Transverse colon (tissue), 4 donors: ENCODE results near the gene SLC6A7. TPM values are rescaled to one million over a fixed set of nuclear protein-coding genes. Genes with fewer than 3 reads are reported as not detected.

Source experiments
- DNase-seq: peaks from one replicate; pipeline ENCODE4 v3.0.0-alpha.2; 2019
- H3K27ac ChIP-seq, 4 donors: fragments of 200-600 bp; sonication (generic); 2 replicates each; pipeline ENCODE4 v1.5.1; 2016 to 2018; ENCODE audit warnings: inconsistent platforms in 4 of 4
- H3K27me3 ChIP-seq: fragments of 200-600 bp; sonication (generic); 2 replicates; pipeline ENCODE4 v1.5.1; 2017; ENCODE audit warnings: inconsistent platforms
- H3K36me3 ChIP-seq, 4 donors: fragments of 200-600 bp; sonication (generic); 2 replicates each; pipeline ENCODE4 v1.5.1; 2017 to 2019; ENCODE audit warnings: inconsistent platforms in 4 of 4
- H3K4me1 ChIP-seq, 4 donors: fragments of 200-600 bp; sonication (generic); 2 replicates each; pipeline ENCODE4 v1.5.1; 2017 to 2020; ENCODE audit warnings: inconsistent platforms in 4 of 4
- H3K4me3 ChIP-seq, 4 donors: fragments of 200-600 bp; sonication (generic); 1 replicate in 1 of 4; 2 replicates in 3 of 4; pipeline versions ENCODE4 v1.5.1 to v1.6.1; 2017 to 2019; ENCODE audit warnings: inconsistent platforms in 4 of 4
- H3K9me3 ChIP-seq, 2 donors: fragments of 200-600 bp; sonication (generic); 2 replicates each; pipeline ENCODE4 v1.5.1; 2017 to 2019; ENCODE audit warnings: inconsistent platforms in 2 of 2
- EP300 ChIP-seq: sonication (generic); formaldehyde crosslinking; IDR thresholded peaks from one replicate; pipeline ENCODE4 v1.6.1; 2017; ENCODE audit warnings: antibody characterized with exemption, low read depth
- POLR2A ChIP-seq: fragments of 450-650 bp; IDR thresholded peaks from one replicate; pipeline ENCODE4 v1.6.1; 2016; ENCODE audit warnings: antibody characterized with exemption, mild to moderate bottlenecking, moderate library complexity
- POLR2AphosphoS5 ChIP-seq, 3 donors: sonication (generic); formaldehyde crosslinking; IDR thresholded peaks; one replicate each; pipeline ENCODE4 v1.6.1; 2016; ENCODE audit warnings: antibody characterized with exemption in 3 of 3
- WGBS, 2 donors: methylation state at CpG; one replicate each; pipeline ENCODE4 v1.1.5; 2018; ENCODE audit warnings: low coverage in 1 of 2; 5-methylcytosine and 5-hydroxymethylcytosine counted together
- in situ Hi-C, 4 donors: fragments of 200-750 bp; cut with MboI; loops; one replicate each; pipeline versions ENCODE4 v1.15.0 to v1.15.1; 2017; ENCODE audit warnings: low sequenced_read_pairs in 3 of 4, low pct_ligation_motif_present in 1 of 4, low pct_unique_long_range_greater_than_20kb in 1 of 4
- intact Hi-C: fragments of 100-400 bp; cut with DNase I; formaldehyde crosslinking; loops from one replicate; pipeline ENCODE4 v1.15.1; 2023; ENCODE audit warnings: low total_unique reads
- total RNA-seq, 4 donors: library from RNA; depleted of rRNA; stranded (reverse); fragments of >200 nt; gene quantifications; one replicate each; pipeline ENCODE4 v1.1.0, GENCODE V29; 2016
- TF ChIP-seq, protein P1 (sequence below), 5 experiments: fragments of 200-600 bp in 3 of 5; fragments of 450-650 bp in 2 of 5; sonication (generic) in 3 of 5; IDR thresholded peaks; 1 replicate in 2 of 5; 2 replicates in 3 of 5; pipeline ENCODE4 v1.5.1; 2016 to 2017; ENCODE audit warnings: antibody characterized with exemption in 5 of 5, inconsistent platforms in 3 of 5, mild to moderate bottlenecking in 2 of 5, moderate library complexity in 1 of 5

The SLC6A7 gene
- total RNA-seq, 4 donors from 2014 or later: 19.5 to 67.7 (median 21.3) TPM

DNA sequence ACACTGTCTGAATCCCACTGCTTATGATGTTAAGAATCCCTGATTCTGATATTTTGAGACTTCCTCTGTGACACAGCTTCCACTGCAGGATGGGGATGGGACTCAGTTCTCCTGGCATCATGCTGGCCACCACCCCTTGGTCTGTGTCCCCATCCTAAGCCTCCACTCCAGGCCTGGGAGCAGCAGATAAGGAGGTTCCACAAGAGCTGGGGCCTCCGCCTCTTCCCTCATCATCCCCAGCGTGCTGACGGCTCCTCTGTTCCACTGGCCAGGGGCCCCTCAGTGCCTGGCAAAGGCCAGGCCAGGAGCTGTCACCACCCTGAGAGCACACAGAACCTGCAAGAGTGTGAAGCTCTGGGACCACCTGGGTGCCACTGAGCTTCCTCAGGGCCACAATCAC, 59.1 kb downstream of the SLC6A7 start:
- TF ChIP-seq POLR2A (no peak), EP300 (no peak), POLR2AphosphoS5 (IDR thresholded peaks at IDR 0.05) (no peak)
- TF ChIP-seq, protein P1, sequence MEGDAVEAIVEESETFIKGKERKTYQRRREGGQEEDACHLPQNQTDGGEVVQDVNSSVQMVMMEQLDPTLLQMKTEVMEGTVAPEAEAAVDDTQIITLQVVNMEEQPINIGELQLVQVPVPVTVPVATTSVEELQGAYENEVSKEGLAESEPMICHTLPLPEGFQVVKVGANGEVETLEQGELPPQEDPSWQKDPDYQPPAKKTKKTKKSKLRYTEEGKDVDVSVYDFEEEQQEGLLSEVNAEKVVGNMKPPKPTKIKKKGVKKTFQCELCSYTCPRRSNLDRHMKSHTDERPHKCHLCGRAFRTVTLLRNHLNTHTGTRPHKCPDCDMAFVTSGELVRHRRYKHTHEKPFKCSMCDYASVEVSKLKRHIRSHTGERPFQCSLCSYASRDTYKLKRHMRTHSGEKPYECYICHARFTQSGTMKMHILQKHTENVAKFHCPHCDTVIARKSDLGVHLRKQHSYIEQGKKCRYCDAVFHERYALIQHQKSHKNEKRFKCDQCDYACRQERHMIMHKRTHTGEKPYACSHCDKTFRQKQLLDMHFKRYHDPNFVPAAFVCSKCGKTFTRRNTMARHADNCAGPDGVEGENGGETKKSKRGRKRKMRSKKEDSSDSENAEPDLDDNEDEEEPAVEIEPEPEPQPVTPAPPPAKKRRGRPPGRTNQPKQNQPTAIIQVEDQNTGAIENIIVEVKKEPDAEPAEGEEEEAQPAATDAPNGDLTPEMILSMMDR (IDR thresholded peaks at IDR 0.05): no peak
- no peaks in the 10 kb centered on the region for H3K9me3 ChIP-seq
- H3K27ac ChIP-seq: no peak overlapping the region
- in situ Hi-C loops (no loop called here), intact Hi-C loops (no loop called here)
- 94% methylated on average over 3 of the region's 3 CpGs; no CpG with 5 or more reads in 1 of the 2 donors for WGBS, 2 donors
- peaks cover 0 to 4% (median 0%) of the 10 kb centered on the region in 4 donors for H3K4me1 ChIP-seq
- no peak for DNase-seq
- H3K36me3 ChIP-seq: no peaks in the 10 kb centered on the region
- H3K27me3 ChIP-seq: no peaks in the 10 kb centered on the region
- no peak overlapping the region for H3K4me3 ChIP-seq

DNA sequence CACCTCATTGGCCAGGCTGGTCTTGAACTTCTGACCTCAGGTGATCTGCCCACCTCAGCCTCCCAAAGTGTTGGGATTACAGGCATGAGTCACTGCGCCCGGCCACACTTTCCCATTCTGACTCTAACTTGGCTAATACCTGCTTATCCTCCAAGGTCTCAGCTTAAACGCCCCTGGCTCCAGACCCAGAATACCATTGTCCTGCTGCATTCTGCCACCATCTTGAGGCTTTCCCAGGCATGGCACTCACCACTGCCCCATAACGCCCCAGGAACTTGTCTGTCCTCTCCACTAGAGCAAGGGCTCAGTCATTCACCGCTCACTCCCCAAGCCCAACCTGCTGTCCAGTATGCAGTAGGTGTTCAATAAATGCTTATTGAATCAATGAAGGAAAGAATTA, 59.9 kb downstream of the SLC6A7 start:
- Histone ChIP-seq H3K4me3 (no peak overlapping the region), H3K27ac (no peak overlapping the region), H3K4me1 (peaks cover 0 to 4% (median 0%) of the 10 kb centered on the region in 4 donors), H3K27me3 (no peaks in the 10 kb centered on the region), H3K36me3 (no peaks in the 10 kb centered on the region), H3K9me3 (no peaks in the 10 kb centered on the region)
- DNase-seq: no peak
- 78 to 90% methylated on average over 2 to 5 of the region's 5 CpGs for WGBS, 2 donors
- intact Hi-C loops (no loop called here), in situ Hi-C loops (loop anchor here in 1 of 4 donors (25.0 kb wide), 1 partner anchor 188 kb away; the partner anchor contains the start of gene RPS14)
- TF ChIP-seq EP300 (no peak), POLR2A (no peak), POLR2AphosphoS5 (IDR thresholded peaks at IDR 0.05) (no peak)
- TF ChIP-seq, protein P1 (IDR thresholded peaks at IDR 0.05): no peak

DNA sequence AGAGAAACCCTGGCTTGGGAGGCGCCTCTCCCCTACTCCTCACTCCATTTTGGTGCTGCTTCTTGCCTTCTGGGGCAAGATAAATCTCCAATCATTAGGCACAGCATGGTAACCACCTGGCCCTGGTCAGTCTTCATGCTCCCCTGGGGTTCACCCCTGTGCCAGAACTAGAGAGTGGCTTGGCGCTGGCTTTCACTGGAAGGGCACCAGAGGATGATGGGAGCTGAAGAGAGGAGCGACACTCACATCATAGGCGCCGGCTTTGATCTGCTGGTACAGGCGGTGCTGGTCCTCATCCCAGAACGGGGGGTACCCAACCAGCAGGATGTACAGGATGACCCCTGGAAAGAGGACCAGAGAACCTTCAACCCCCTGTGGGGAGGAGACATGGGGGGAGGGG, 61.6 kb downstream of the SLC6A7 start:
- Histone ChIP-seq H3K36me3 (no peaks in the 10 kb centered on the region), H3K9me3 (no peaks in the 10 kb centered on the region), H3K27me3 (no peaks in the 10 kb centered on the region), H3K4me3 (no peak overlapping the region), H3K27ac (no peak overlapping the region), H3K4me1 (no peaks in the 10 kb centered on the region)
- intact Hi-C loops (no loop called here), in situ Hi-C loops (loop anchor here in 1 of 4 donors (25.0 kb wide), 1 partner anchor 186 kb away; the partner anchor contains the start of gene RPS14)
- DNase-seq: no peak
- TF ChIP-seq EP300: no peak
- TF ChIP-seq, protein P1 (IDR thresholded peaks at IDR 0.05): no peak
- no peak for TF ChIP-seq POLR2AphosphoS5 (IDR thresholded peaks at IDR 0.05)
- no peak for TF ChIP-seq POLR2A
- WGBS, 2 donors: 89 to 93% methylated on average over 6 to 7 of the region's 7 CpGs

DNA sequence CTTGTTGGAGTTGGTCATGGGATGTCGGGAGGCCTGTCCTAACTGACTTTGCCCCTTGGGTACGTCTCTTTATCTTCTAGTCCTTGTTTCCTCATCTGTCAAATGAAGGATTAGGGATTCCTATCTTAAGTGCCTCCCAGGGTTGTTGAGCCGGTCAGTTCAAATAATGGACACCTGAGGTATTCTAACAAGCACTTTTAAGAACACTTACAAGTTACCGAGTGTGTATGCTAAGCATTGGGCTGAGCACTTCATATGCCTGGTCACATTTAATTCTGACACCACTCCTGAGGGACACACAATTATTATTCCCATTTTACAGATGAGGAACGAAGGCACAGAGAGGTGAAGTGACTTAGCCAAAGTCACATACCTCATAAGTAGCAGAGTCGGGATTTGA, 62.6 kb downstream of the SLC6A7 start:
- DNase-seq: no peak
- TF ChIP-seq POLR2A (no peak), EP300 (no peak), POLR2AphosphoS5 (IDR thresholded peaks at IDR 0.05) (no peak)
- TF ChIP-seq, protein P1 (IDR thresholded peaks at IDR 0.05): no peak
- intact Hi-C loops (no loop called here), in situ Hi-C loops (loop anchor here in 1 of 4 donors (25.0 kb wide), 1 partner anchor 185 kb away; the partner anchor contains the start of gene RPS14)
- Histone ChIP-seq H3K27me3 (no peaks in the 10 kb centered on the region), H3K27ac (no peak overlapping the region), H3K36me3 (no peaks in the 10 kb centered on the region), H3K9me3 (no peaks in the 10 kb centered on the region), H3K4me1 (no peaks in the 10 kb centered on the region), H3K4me3 (no peak overlapping the region)
- WGBS, 2 donors: 92 to 93% methylated on average over 3 to 6 of the region's 6 CpGs
